Fibroblast of gingiva (primary cell): Measurements from ENCODE around the gene MRGPRD.
A peak's percentile ranks its signal among the peaks of the same experiment; 100 is the strongest.

Experiments used
- DNase-seq: peaks from one replicate; pipeline ENCODE4 v3.0.0-alpha.2; 2011; ENCODE audit warnings: low read depth

MRGPRD gene

DNA sequence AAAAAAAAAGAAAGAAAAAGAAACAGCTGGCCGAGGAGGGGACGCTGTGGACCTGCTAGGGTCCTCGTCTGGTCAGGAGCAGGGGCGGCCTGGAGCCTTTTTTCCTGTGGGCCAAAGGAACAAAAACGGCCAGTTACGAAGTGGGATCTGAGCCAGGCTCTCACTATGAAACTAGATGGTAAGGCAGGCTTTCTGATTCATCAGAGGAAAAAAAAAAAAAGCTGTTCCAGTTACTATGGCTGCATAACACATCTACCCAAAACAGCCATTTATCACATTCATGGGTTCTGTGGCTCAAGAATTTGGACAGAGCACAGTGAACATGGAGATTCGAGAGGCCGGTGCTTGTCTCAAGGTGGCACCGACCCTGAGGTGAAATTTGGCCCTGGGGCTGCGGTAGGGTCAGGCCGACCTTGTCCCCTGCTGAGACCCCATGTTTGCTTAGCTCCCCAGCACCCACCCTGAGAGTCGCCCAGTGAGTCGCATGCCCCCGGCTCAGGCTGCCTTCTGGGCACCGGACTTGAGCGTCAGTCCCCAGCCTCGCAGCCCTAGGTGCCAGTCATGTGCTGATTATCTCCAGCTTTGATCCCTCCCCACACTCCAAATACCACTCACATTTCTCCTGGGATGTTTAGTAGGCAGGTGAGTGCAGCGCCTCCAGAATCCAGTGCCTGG is 34.2 kb downstream of the MRGPRD start:
- peak; percentile 83 for DNase-seq

DNA sequence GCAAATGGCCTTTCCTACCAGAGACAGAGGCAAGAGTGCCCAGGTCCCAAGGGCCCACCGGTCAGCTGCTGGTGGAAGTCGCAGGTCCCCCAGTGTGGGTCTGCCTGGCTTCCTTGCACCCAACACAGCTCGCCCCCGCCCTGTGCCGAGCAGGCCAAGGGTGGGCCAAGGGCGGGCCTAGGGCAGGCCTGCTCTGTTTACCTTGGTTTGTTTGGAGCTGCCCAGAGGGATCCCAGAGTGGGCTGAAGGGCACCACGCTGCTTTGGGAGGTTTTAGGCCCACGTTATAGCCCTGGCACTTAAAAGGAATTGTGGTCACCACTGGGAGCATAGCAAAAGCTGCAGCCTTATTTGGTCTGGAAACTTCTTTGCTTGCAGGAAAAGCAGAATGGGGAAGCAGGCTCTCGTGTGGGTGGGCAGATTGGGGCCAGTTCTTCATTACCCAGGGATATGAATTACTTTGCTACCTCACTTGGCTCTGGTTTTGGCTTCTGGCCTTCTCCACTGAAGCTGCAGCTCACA is 38.0 kb downstream of the MRGPRD start:
- peak; percentile 75 for DNase-seq

DNA sequence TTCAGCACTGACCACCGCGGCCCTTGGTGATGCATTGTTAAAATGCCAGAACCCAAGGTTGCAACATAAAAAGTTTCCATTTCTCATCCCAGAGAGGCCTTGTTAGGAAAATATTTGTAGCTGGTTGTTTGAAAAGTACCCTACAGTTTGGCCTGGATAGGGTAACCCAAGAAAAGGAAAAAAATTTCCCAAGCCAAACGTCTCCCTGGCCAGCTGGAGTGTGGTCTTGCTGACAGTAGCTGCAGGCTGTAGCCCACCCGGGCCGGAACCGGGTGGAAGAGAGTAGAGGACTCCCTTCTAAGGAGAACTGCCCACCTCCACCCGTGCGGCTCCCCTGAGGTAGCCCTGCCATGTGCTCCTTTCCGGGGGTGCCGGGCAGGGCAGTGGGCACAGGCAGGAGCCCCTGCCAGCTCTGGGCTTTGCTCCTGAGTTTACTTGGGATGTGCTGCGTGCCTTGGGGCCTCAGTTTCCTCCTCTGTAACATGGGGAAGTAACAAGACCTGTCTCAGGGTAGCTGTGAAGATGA is 38.6 kb downstream of the MRGPRD start:
- DNase-seq: peak; percentile 70

DNA sequence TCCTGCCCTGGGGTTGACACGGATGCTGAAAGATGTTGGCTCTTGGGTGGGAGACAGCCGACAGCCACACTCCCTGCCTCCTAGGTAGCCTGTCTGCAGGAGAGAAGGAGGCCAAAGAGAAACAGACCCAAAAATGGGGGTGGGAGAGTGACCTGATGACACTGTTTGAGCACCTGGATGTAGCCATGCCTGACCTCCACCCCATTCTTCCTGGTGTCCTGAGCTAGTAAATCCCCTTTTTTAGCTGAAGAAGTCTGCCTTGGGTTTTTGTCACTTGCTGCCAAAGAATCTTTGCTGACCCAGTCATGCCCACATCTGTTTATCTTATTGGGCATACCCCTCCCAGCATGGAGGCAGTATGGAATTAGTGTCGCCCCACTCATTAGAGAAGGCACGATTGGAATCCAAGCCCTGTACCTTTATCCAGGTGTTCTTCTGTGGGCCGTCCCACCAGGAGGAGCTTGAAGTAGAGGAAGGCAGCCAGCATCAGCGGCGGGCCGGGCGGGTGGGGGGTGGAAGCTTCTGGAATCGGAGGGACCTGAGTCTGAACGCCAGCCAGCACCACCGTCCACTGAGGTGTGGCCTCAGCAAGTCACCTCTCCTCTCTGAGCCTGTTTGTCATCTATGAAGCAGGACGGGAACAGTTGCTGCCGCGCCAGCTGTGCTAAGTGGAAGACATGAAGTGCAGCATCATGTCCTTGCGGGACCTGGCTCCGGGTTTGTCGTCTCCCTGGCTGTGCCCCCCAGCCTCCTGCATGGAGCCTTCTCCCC is 39.3 kb downstream of the MRGPRD start:
- DNase-seq: no peak

DNA sequence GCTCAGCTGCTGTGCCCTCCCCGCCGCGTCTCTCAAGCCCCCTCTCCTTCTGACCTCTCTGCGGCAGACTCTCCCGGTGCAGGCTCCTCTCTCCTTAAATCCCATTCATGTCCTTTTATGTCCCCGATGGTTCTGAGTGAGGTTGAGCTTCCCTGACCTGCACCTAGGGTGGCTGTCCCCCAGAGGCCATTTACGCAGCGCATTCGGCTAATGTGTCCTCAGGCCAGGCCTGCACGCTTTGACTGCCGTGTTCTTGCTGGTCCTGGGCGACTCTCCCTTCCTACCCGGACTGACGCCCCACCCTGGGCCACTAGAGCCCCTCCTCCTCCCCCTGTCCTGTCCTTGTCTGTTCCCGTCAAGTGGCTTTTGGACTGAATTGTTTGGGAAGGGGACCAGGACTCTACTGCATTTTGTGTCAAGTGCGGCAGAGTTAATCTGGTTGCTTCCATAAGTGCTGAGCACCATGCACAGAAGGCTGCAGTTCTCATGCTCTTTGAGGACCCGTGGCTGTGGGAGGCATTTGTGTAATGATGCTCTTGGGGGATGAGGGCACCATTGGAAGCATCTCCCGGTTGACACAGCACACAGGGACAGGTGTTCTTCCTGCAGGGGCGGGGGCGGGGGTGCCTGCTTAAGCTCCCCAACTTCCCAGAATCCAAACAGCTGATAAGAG is 40.0 kb downstream of the MRGPRD start:
- no peak for DNase-seq

DNA sequence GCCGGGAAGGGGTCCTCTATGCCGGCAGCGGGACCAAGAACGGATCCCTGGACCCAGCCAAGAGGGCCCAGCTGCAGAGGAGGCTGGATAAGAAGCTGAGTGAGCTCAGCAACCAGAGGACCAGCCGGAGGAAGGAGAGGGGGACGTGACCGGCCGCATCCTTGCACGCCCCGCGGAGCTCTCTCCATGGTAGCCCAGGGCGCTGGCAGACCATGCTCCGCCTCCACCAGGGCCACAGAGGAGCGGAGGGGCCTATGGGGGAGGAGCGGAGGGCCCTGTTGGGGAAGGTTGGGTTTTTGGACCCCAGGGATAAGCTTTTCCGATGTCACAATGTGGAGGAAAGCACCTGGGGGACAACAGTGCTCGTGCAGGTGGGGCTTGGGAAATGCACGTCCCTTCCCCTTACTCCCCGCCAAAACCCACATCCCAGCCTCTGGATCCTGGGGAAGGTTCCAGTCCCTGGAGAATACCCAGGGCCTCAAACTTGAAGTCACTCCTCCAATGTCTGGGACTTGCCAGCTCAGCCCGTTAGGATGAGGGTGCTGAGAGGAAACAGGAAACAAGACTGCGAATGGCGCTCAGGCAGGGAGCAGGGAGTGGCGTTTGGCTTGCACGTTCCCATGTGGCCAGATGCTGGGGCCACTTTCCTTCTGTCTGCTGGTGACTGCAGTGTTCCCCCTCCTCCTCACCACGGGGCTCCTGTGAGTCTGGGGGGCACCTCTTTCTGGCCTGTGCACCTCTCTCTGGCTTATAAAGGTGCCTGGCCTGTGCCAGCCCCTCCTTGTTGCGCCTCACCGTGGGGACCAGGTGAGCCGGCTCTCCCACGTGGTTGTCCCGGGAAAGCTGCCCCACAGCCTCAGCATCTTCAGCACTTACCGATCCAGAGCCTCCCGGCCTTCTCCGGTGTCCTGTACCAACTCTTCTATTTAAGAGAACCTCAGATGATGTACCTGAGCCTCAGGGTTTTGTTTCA is 40.9 kb downstream of the MRGPRD start:
- DNase-seq: no peak

DNA sequence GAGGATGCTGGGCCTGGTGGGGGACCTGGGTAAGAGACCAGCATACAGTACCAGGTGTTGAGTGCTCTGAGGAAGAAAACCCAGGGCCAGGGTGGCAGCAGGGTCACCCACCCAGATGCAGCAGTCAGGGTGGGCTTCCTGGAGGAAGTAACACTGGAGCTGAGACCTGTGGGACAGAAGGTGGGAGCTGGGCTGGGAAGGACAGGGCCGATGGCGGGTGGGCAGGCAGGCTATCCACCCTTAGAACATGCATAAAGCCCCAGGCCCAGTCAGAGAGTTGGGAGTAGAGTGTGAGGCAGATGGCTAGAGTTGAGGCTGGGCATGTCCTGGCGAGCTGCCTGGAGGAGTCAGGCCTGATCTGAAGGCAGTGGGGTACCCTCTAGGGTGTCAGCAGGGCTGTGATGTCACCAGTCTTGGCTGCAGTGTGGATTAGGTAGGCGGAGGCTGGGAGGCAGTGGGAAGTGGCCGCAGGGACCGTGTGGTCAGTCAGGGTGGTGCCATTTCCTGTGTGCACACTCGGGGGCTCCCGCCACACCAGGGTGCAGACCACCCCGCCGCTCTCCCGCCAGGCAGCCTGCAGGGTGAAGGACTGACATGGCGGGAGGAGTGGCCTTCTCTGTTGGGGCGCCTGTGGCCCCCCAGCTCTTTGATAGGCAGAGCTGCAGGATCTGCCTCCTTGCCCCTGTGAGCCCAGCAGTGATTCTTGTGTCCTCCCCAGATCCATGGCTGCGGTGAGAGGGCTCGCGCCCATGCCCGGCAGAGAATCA is 41.8 kb downstream of the MRGPRD start:
- DNase-seq: no peak

DNA sequence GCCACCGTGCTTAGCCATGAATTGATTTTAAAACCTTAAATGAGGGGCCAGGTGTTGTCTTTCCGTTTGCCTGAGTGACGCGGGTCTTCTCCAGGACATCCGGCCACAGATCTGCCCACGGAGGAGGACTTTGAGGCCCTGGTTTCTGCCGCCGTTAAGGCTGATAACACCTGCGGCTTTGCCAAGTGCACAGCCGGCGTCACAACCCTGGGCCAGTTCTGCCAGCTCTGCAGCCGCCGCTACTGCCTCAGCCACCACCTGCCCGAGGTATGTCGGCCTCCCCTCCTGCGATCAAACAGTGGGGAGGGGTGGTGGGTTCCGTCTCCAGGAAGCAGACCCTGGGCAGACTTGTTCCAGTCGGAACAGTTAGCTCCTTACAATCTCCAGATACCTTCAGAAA is 42.7 kb downstream of the MRGPRD start:
- DNase-seq: no peak

DNA sequence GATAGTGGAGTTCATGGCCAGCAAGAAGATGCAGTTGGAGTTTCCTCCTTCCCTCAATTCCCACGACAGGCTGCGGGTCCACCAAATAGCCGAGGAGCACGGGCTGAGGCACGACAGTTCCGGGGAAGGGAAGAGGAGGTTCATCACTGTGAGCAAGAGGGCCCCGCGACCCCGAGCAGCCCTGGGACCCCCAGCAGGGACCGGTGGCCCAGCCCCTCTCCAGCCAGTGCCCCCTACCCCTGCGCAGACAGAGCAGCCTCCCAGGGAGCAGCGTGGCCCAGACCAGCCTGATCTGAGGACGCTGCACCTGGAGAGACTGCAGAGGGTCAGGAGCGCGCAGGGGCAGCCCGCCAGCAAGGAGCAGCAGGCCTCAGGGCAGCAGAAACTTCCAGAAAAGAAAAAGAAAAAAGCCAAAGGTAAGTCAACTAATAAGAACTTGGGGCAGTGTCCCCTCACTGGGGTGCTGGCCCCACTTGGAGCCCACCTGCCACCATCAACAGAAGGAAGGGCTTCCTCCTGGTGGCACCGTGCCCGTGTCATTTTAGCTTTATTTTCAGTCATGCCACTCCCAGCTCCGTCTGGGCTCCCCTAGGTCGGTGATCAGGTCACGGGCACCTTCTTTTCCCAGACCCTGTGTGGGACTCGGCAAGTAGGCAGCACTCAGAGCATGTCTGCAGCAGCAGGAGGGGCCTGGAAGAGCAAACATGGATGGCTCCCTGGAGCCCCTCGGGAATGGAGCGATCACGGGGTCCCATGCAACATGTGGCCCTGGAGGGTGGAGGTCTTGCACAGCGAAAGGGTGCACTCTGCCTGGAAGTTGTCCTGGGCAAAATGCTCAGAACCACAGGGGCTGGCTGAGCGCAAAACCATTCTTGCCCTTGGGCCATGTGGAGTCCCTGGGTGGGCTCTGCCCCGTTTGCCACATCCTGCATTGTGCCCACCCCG is 43.8 kb downstream of the MRGPRD start:
- no peak for DNase-seq

DNA sequence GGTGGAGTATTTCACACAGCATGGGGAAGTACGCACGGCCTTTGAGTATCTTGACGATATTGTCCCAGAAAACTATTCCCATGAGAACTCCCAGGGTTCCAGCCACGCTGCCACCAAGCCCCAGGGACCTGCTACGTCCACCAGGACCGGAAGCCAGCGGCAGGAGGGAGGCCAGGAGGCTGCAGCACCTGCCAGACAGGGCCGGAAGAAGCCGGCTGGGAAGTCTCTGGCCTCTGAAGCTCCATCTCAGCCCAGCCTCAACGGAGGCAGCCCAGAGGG is 44.5 kb downstream of the MRGPRD start:
- DNase-seq: no peak

DNA sequence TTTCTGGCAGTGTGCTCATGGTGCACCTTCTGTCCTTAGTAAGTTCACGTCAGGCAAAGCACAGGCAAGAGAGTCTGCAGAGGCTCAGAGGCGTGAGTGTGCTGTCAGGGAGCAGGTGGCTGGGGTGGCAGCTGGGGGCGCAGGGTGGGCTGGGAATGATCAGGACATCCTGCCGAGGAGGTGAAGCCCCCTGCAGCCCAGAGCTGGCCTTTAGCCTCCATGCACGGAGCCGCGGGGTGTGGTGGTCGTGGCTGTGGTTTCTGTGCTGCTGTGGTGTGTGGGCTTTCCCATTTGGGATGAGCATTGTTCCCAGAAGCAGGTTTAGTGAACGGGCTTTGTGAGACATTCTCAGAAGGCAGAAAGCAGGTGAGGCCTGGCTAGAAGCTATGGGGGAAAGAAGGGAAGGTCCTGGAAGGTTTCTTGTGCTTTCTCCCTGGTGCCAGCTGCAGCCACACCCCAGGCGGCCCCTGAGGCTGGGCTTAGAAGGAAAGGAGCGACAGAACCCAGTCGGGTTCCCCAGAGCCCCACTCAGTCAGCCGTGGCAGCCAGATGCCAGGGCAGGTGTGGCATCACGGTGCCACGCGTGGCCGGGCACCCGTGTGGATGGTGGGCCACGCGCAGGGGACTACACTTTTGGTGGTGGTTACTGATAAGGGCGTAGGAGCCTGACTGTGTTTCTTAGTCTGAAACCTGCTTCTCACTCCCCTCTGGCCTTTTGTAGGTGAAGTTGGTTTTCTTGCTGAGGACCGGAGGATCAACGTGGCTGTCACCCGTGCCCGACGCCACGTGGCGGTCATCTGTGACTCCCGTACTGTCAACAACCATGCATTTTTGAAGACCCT is 45.0 kb downstream of the MRGPRD start:
- DNase-seq: no peak

DNA sequence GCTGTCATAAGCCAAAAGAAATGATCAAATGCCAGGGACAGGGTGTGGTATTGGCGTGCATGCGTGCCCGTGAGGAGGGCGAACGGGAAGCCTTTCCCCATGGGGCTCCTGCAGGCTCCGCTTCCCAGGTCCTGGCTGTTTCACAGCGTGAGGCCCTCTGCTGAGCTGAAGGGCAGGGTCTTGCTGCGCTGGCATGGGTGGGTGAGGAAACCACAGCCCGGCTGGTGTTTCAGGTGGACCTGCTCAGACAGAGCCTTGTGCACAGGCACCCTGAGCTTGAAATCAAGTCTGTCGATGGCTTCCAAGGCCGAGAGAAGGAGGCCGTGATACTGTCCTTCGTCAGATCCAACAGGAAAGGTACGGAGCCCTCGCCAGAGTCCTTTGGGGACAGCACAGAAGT is 45.7 kb downstream of the MRGPRD start:
- no peak for DNase-seq

DNA sequence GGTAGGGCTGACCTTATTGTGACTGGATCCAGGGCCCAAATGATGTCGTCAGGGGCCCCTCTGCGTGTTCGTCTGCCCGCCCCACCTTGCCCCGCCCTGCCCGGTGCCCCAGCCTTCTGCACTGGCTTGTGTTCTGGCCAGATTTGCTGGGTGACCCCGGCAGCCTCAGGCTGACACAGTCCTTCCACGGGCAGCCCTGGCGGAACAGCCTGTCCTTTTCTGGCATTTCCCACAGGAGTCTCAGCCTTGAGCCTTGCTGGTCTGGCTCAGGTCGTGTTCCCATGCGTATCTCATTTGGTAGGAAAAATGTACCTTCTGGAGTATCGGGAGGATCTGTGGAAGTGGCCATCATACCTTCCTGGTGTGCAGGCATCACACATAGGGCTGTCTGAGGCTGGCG is 46.1 kb downstream of the MRGPRD start:
- no peak for DNase-seq

DNA sequence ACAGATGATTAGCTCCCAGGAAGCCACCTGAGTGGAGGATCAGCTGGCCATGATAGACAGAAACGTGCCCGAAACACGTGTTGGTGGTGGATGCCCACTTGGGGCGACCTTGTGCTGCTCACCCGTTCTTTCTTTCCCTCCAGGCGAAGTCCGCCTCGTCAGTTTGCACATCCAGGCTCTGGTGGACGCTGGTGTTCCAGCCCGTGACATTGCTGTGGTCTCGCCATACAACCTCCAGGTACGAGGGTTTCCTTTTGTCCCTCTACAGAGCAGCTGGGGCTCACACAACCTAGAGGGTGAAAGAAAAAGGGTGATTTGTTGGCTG is 46.5 kb downstream of the MRGPRD start:
- no peak for DNase-seq

DNA sequence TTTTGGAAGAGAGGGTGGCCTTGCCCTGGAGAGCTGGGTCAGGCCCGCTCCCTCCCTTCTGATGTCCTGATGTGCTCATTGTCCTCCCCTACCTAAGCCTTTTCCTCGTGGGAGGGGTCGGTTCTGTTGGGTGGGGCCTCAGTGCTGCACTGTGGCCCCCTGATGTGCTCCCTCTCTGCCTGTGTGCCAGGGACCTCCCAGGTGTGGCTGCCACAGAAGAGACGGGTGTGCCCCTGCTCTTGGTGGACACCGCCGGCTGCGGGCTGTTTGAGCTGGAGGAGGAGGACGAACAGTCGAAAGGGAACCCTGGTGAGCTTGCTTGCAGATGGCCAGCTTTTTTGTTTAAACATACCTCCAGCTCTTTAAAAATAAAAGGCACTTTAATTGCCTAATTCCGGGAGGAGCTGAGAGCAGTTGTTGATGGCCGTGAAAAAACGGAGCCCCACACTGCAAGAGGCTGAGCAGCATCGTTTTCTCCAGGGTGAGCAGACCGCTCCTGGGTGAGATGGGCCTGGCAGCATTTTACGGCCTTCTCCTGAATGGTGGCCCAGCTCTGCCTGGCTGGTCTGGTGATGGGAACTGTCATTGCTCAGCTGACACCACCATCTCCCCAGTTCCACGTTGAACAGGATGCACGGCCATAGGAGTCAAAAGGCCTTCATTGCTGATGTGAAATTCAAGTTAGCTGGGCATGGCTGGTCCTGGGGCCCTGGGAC is 47.0 kb downstream of the MRGPRD start:
- no peak for DNase-seq

DNA sequence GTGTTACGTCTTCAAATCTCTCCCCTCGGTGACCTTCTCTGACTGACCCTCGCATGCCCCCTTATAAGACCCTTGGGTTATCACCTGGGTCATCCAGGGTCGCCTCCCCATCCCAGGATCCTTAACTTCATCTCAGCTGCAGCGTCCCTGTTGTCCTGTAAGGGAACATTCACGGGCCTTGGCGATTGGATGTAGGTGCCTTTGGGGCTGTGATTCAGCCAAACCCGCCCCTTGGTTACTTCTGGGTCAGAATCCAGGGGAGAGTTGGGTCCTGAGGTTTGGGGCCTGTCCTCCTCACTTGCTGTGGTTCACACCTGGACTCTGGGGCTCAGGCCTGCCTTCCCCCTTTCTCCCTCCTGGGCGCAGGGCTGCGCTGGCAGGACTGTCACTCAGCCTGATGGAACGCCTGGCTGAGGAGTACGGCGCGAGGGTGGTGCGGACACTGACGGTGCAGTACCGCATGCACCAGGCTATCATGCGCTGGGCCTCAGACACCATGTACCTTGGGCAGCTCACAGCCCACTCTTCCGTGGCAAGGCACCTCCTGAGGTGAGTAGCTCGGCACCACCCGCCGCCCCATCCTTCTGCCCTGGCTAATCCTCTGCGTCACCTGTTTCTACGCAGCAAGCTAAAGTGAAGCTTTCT is 47.7 kb downstream of the MRGPRD start:
- DNase-seq: no peak

DNA sequence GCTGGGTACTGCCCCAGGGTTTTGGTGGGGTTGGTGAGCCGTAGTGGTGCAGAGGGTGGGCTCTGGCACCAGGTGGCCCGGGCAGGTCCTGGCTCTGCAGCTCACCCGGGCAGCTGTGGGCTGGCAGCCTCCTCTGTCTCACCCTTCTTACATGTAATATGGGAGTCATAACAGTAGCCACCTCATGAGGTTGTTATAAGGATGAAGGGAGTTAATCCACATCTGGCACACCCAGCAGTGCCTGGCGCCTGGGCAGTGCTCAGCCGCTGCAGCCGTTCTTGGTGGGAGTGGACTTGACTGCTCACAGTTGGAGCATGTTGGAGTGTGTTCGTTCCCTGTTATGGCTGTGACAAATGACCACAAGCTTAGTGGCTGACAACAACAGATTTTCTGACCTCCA is 48.4 kb downstream of the MRGPRD start:
- no peak for DNase-seq

DNA sequence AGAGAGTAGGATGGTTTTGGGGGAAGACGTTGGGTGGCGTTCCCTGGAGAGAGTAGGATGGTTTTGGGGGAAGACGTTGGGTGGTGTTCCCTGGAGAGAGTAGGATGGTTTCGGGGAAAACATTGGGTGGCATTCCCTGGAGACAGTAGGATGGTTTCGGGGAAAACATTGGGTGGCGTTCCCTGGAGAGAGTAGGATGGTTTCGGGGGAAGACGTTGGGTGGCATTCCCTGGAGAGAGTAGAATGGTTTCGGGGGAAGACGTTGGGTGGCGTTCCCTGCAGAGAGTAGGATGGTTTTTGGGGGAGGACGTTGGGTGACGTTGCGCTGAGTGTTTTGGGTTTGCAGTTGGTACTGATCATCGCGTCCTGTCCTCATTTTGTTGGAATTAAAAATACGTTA is 48.9 kb downstream of the MRGPRD start:
- DNase-seq: no peak
